ENCODE data around the gene SUPT7L. TPM values are rescaled to one million over a fixed set of nuclear protein-coding genes. Genes with fewer than 3 reads are reported as not detected.

SUPT7L gene
- total and polyA plus RNA-seq, 4 experiments from 2014 or later: 21.4 to 48.5 (median 34.1) TPM

DNA sequence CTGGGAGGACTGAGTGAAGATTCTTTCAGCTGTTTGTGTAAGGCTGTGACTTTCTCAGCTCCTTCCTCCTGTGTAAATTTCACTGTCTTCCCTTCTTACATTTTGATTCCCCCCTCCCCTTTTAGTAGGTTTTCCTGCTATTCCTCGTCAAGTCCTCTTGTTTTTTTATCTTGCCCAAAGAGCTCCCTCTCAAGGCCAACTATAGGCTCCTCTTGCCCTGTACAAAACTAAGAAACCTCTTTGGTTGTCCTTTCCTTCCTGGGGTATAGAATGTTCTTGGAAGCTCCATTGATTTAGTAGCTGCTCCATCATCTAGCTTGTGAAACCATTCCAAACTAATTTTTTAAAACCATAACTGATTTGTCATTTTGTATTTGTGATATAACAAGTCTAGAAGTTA is 41.9 kb downstream of the SUPT7L start:
- peaks cover 59% of the 10 kb centered on the region for H3K36me3 ChIP-seq (ENCODE audit: insufficient read depth, low read length)
- intact Hi-C loops (cut with micrococcal nuclease): no loop called here
- Mint-ChIP-seq H3K27me3 (no peaks in the 10 kb centered on the region), H3K9me3 (no peaks in the 10 kb centered on the region), H3K36me3 (peaks cover 51 to 71% of the 10 kb centered on the region in 2 donors), H3K4me3 (no peak overlapping the region), H3K4me1 (no peaks in the 10 kb centered on the region), H3K27ac (peak overlapping the region in 2 of 7 donors; percentile 48 to 73)
- H3K27me3 ChIP-seq (ENCODE audit: insufficient read depth, low read length): no peaks in the 10 kb centered on the region
- CTCF ChIA-PET (ENCODE audit: partially characterized antibody): interaction anchor here (1.0 kb wide), 1 partner anchor 62 kb away, joined by 3 read pairs; no protein-coding TSS in a partner anchor
- no peak overlapping the region for H3K4me3 ChIP-seq (ENCODE audit: low read length in 2 of 2)
- H3K9me3 ChIP-seq (ENCODE audit: control insufficient read depth in 1 of 2, low read length in 2 of 2): no peaks in the 10 kb centered on the region
- POLR2A ChIA-PET (ENCODE audit: partially characterized antibody): interaction anchor here (1.0 kb wide), 1 partner anchor 25 kb away, joined by 4 read pairs; no protein-coding TSS in a partner anchor
- no peaks in the 10 kb centered on the region for H3K4me1 ChIP-seq (ENCODE audit: insufficient read depth, low read length)
- no peak for DNase-seq
- no peak overlapping the region for H3K27ac ChIP-seq (ENCODE audit: low read depth, low read length)

DNA sequence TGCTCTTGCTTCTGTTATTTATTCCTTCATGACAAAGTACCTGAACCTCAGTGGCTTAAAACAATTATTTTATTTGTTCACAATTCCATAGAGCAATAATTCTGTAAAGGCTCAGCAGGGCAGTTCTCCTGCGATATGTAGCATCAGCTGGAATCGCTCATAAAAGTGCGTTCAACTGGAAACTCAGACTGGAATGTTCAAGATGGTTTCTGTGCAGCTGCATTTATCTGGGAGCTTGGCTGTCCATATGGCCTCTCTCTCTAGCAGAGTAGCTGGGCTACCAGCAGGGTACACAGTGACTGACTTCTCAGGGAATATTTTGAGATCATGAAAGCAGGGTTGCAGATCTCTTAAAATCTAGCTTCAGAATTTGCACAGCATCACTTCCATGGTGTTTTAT is 48.1 kb downstream of the SUPT7L start:
- intact Hi-C loops (cut with micrococcal nuclease): no loop called here
- ChIA-PET POLR2A (ENCODE audit: partially characterized antibody) (no interaction called here), CTCF (ENCODE audit: partially characterized antibody) (no interaction called here)
- H3K4me1 ChIP-seq (ENCODE audit: insufficient read depth, low read length): no peaks in the 10 kb centered on the region
- peaks cover 0 to 4% (median under 1%) of the 10 kb centered on the region in 4 donors for H3K4me1 Mint-ChIP-seq
- H3K4me3 Mint-ChIP-seq: no peak overlapping the region
- H3K9me3 Mint-ChIP-seq: no peaks in the 10 kb centered on the region
- peaks cover 42 to 64% of the 10 kb centered on the region in 2 donors for H3K36me3 Mint-ChIP-seq
- no peaks in the 10 kb centered on the region for H3K27me3 ChIP-seq (ENCODE audit: insufficient read depth, low read length)
- no peaks in the 10 kb centered on the region for H3K27me3 Mint-ChIP-seq
- DNase-seq: no peak
- no peak overlapping the region for H3K4me3 ChIP-seq (ENCODE audit: low read length in 2 of 2)
- H3K36me3 ChIP-seq (ENCODE audit: insufficient read depth, low read length): peaks cover 54% of the 10 kb centered on the region
- H3K27ac ChIP-seq (ENCODE audit: low read depth, low read length): no peak overlapping the region
- H3K27ac Mint-ChIP-seq: no peak overlapping the region
- no peaks in the 10 kb centered on the region for H3K9me3 ChIP-seq (ENCODE audit: control insufficient read depth in 1 of 2, low read length in 2 of 2)

DNA sequence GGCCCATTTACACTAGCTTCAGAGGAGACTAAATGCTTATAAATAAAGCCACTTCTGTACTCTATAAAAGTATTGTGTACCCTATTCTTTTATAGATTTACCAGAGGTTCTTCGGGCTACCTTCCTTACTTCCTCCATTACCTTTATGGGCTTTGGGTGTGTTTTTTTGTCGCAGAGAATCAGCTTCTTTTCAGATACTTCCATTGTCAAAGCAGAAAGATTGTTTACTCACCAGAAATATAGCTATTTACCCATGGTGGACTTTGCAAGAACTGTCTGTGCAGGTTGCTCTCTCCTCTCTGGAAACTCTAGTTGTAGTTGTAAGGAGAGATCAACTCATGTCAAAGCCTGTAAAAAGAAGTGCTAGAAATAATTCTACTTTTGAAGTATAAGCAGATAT is 49.4 kb downstream of the SUPT7L start:
- H3K27ac ChIP-seq (ENCODE audit: low read depth, low read length): no peak overlapping the region
- CTCF ChIA-PET (ENCODE audit: partially characterized antibody): no interaction called here
- H3K36me3 Mint-ChIP-seq: peaks cover 37 to 66% of the 10 kb centered on the region in 2 donors
- H3K9me3 ChIP-seq (ENCODE audit: control insufficient read depth in 1 of 2, low read length in 2 of 2): no peaks in the 10 kb centered on the region
- no peak overlapping the region for H3K4me3 ChIP-seq (ENCODE audit: low read length in 2 of 2)
- H3K27me3 Mint-ChIP-seq: no peaks in the 10 kb centered on the region
- intact Hi-C loops (cut with micrococcal nuclease): no loop called here
- DNase-seq: no peak
- no peaks in the 10 kb centered on the region for H3K4me1 ChIP-seq (ENCODE audit: insufficient read depth, low read length)
- H3K4me3 Mint-ChIP-seq: no peak overlapping the region
- no peaks in the 10 kb centered on the region for H3K27me3 ChIP-seq (ENCODE audit: insufficient read depth, low read length)
- H3K36me3 ChIP-seq (ENCODE audit: insufficient read depth, low read length): peaks cover 52% of the 10 kb centered on the region
- POLR2A ChIA-PET (ENCODE audit: partially characterized antibody): interaction anchor here (0.6 to 1.7 kb wide), 2 partner anchors 15 to 258 kb away, joined by 3 to 4 read pairs; partner anchors contain the start of genes CCDC121, GPN1 and GTF3C2
- H3K4me1 Mint-ChIP-seq: peaks cover 0 to 4% (median under 1%) of the 10 kb centered on the region in 4 donors
- H3K9me3 Mint-ChIP-seq: no peaks in the 10 kb centered on the region
- peak overlapping the region in 1 of 7 donors; percentile 13 for H3K27ac Mint-ChIP-seq

DNA sequence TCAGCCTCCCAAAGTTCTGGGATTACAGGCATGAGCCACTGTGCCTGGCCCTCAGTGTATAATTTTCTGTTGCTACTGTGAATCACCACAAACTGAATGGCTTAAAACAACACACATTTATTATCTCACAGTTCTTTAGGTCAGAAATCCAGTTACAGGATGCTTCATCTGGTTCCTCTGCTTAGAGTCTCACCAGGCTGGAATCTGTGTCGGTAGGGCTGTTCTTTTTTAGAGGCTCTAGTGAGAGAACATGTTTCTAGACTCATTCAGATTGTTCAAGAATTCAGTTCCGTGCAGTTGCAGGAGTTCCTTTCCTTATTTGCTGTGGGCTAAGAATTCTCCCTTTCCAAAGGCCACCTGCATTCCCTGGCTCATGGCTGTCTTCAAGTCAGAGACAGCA is 56.8 kb downstream of the SUPT7L start:
- Histone ChIP-seq H3K4me1 (ENCODE audit: insufficient read depth, low read length) (no peaks in the 10 kb centered on the region), H3K36me3 (ENCODE audit: insufficient read depth, low read length) (peaks cover 59% of the 10 kb centered on the region)
- intact Hi-C loops (cut with micrococcal nuclease): no loop called here

More for the DNA sequence above, 56.8 kb downstream of the SUPT7L start:
- Mint-ChIP-seq H3K36me3 (peaks cover 52 to 66% of the 10 kb centered on the region in 2 donors), H3K4me3 (no peak overlapping the region), H3K27me3 (no peaks in the 10 kb centered on the region), H3K9me3 (no peaks in the 10 kb centered on the region), H3K4me1 (peaks cover 0 to 11% (median 3%) of the 10 kb centered on the region in 4 donors), H3K27ac (peak overlapping the region in 1 of 7 donors; percentile 38)
- Histone ChIP-seq H3K9me3 (ENCODE audit: control insufficient read depth in 1 of 2, low read length in 2 of 2) (no peaks in the 10 kb centered on the region), H3K27ac (ENCODE audit: low read depth, low read length) (no peak overlapping the region), H3K4me3 (ENCODE audit: low read length in 2 of 2) (no peak overlapping the region), H3K27me3 (ENCODE audit: insufficient read depth, low read length) (no peaks in the 10 kb centered on the region)
- ChIA-PET CTCF (ENCODE audit: partially characterized antibody) (no interaction called here), POLR2A (ENCODE audit: partially characterized antibody) (no interaction called here)
- no peak for DNase-seq

Other genes with a start within 250 kb of the SUPT7L start
- gene NRBP1, start 235.0 kb downstream of the SUPT7L start, total RNA-seq: 100 to 1,000 TPM; 115 to 119 TPM
- 100 to 1,000 TPM; 118 to 125 TPM for gene NRBP1, start 235.0 kb downstream of the SUPT7L start, polyA plus RNA-seq
- 10 to 100 TPM; 23.6 to 23.9 TPM for gene KRTCAP3, start 221.2 kb downstream of the SUPT7L start, total RNA-seq
- 1 to 10 TPM; 1.8 to 9.4 TPM for gene KRTCAP3, start 221.2 kb downstream of the SUPT7L start, polyA plus RNA-seq
- 10 to 100 TPM; 23.6 to 24.4 TPM for gene IFT172, start 173.9 kb downstream of the SUPT7L start, total RNA-seq
- gene IFT172, start 173.9 kb downstream of the SUPT7L start, polyA plus RNA-seq: 1 to 10 TPM; 2.1 to 5.2 TPM
- gene FNDC4, start 168.4 kb downstream of the SUPT7L start, total RNA-seq: not detected
- under 1 TPM in 1 of 2 donors, not detected in 1; 0.11 TPM for gene FNDC4, start 168.4 kb downstream of the SUPT7L start, polyA plus RNA-seq
- gene GCKR, start 166.8 kb downstream of the SUPT7L start, total RNA-seq: not detected
- gene GCKR, start 166.8 kb downstream of the SUPT7L start, polyA plus RNA-seq: not detected
- 10 to 100 TPM; 51.9 to 66.2 TPM for gene ZNF512, start 80.6 kb downstream of the SUPT7L start, total RNA-seq
- gene ZNF512, start 80.6 kb downstream of the SUPT7L start, polyA plus RNA-seq: 10 to 100 TPM; 36.8 to 38.5 TPM
- 1 to 10 TPM; 1.3 to 2.2 TPM for gene CCDC121, start 34.6 kb downstream of the SUPT7L start, total RNA-seq
- 1 to 10 TPM in 1 of 2 donors, under 1 TPM in 1; 0.79 to 1.2 TPM for gene CCDC121, start 34.6 kb downstream of the SUPT7L start, polyA plus RNA-seq
- 10 to 100 TPM; 28.9 to 32.8 TPM for gene GPN1, start 34.6 kb downstream of the SUPT7L start, total RNA-seq
- 10 to 100 TPM; 65.9 to 99.5 TPM for gene GPN1, start 34.6 kb downstream of the SUPT7L start, polyA plus RNA-seq
- gene SLC4A1AP, start 275 bp upstream of the SUPT7L start, total RNA-seq: 10 to 100 TPM; 24.4 to 26.6 TPM
- gene SLC4A1AP, start 275 bp upstream of the SUPT7L start, polyA plus RNA-seq: 10 to 100 TPM; 26.4 to 32.1 TPM
- gene MRPL33, start 108.1 kb upstream of the SUPT7L start, total RNA-seq: 10 to 100 TPM; 36.2 to 43.4 TPM
- 100 to 1,000 TPM; 240 to 246 TPM for gene MRPL33, start 108.1 kb upstream of the SUPT7L start, polyA plus RNA-seq
- 1 to 10 TPM; 1.2 to 1.7 TPM for gene RBKS, start 226.8 kb upstream of the SUPT7L start, total RNA-seq
- gene RBKS, start 226.8 kb upstream of the SUPT7L start, polyA plus RNA-seq: 1 to 10 TPM; 2.5 to 5.9 TPM
- gene BABAM2, start 227.1 kb upstream of the SUPT7L start, total RNA-seq: 10 to 100 TPM; 37.3 to 41.2 TPM
- 10 to 100 TPM; 55.2 to 60.1 TPM for gene BABAM2, start 227.1 kb upstream of the SUPT7L start, polyA plus RNA-seq